SK-N-MC (cell line): ENCODE results near the gene SETD1B.

Experiments used
- DNase-seq: peaks from one replicate; pipeline ENCODE4 v3.0.0-alpha.2; 2011; ENCODE audit warnings: low read depth, low spot score
- H3K27ac ChIP-seq: fragments of 200-600 bp; sonication (generic); 2 replicates; pipeline ENCODE4 v1.5.1; 2016; ENCODE audit warnings: mixed run types
- H3K36me3 ChIP-seq: fragments of 200-600 bp; sonication (generic); 2 replicates; pipeline ENCODE4 v1.6.1; 2017; ENCODE audit warnings: antibody characterized with exemption, low read length, mixed read lengths; ENCODE audit not compliant: insufficient read depth
- H3K4me3 ChIP-seq: fragments of 200-600 bp; sonication (generic); 2 replicates; pipeline ENCODE4 v1.5.1; 2016
- H3K9ac ChIP-seq: fragments of 200-600 bp; sonication (generic); 2 replicates; pipeline ENCODE4 v1.8.0; 2017; ENCODE audit warnings: mixed run types, mixed read lengths; ENCODE audit not compliant: insufficient read length
- H3K9me3 ChIP-seq: fragments of 200-600 bp; sonication (generic); 2 replicates; pipeline ENCODE4 v1.6.1; 2017; ENCODE audit warnings: low read depth, mild to moderate bottlenecking, antibody characterized with exemption, low read length, moderate library complexity, mixed read lengths
- EZH2 ChIP-seq: fragments of 200-600 bp; sonication (generic); IDR thresholded peaks from one replicate; pipeline ENCODE4 v1.6.1; 2017; ENCODE audit warnings: antibody characterized with exemption
- FOXP2 ChIP-seq: optimal IDR thresholded peaks from 2 replicates; pipeline ENCODE3; 2011; ENCODE audit warnings: mild to moderate bottlenecking, moderate library complexity; ENCODE audit not compliant: insufficient read depth; ENCODE audit errors: extremely low read length, control extremely low read depth
- POLR2AphosphoS5 ChIP-seq: IDR thresholded peaks from 2 replicates; pipeline ENCODE4 v1.6.1; 2012; ENCODE audit warnings: mild to moderate bottlenecking, low read depth, low read length, borderline replicate concordance

The SETD1B gene

GRCh38 chr12:121776190-121777098 lies 27.4 kb upstream of the SETD1B start:
- H3K36me3 ChIP-seq, result no peaks in the 10 kb centered on the region
- DNase-seq, result no peak
- no peak overlapping the region for H3K4me3 ChIP-seq
- H3K9ac ChIP-seq, result no peak overlapping the region
- TF ChIP-seq FOXP2, result no peak
- 0 out of 2 replicates have a peak, but pooled peaks have one; percentile 18 for TF ChIP-seq POLR2AphosphoS5
- TF ChIP-seq EZH2, result no peak
- H3K9me3 ChIP-seq, result no peaks in the 10 kb centered on the region
- H3K27ac ChIP-seq, result no peak overlapping the region

DNA sequence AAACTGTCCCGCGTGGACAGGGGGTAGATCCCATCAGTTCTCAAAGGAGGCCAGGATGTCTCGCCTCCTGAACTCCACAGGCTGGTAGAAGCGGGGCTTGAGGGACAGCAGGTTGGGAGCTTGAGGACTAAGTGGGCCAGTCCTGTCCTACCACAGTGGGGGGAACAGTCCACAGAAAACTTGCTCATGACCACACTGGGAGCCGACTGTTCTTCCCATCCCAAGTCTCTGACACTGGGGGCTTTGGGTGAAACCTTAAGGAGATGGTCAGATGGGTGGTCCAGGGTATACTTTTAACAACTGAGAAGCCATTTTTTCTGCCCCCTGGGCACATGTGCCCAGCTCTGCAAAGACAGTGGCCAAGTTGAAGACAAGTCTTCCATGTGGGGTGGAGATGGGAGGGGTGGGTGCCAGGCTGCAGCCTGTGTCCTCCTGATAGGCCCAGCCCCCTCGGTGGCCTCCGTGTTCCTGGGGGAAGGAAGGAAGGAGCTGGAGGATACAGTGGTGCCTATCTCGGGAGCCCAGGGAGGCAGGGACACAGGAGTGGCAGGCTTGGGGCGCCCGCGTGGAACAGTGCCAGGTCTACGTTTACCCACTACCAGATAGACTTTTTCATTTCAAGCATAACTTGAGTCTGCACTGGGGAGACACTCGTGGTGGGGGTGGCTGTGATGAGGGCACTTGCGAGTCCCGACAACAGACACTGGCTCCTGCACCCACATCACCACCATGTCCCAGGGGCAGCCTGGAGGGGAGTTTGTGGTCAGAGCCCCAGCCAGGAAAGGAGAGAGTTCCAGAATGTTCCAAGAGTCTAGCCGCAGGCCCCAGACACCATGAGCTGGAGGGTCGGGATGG lies 25.0 kb upstream of the SETD1B start:
- no peak overlapping the region for H3K4me3 ChIP-seq
- H3K9me3 ChIP-seq, result no peaks in the 10 kb centered on the region
- H3K9ac ChIP-seq, result no peak overlapping the region
- DNase-seq, result no peak
- no peak overlapping the region for H3K27ac ChIP-seq
- TF ChIP-seq FOXP2, result no peak
- TF ChIP-seq EZH2, result no peak
- TF ChIP-seq POLR2AphosphoS5, result 0 out of 2 replicates have a peak, but pooled peaks have one; percentile 13
- H3K36me3 ChIP-seq, result no peaks in the 10 kb centered on the region

- no peaks in the 10 kb centered on the region for H3K9me3 ChIP-seq
- no peak for TF ChIP-seq EZH2
- TF ChIP-seq FOXP2, result no peak
- TF ChIP-seq POLR2AphosphoS5, result no peak
- no peaks in the 10 kb centered on the region for H3K36me3 ChIP-seq
- no peak for DNase-seq
- no peak overlapping the region for H3K4me3 ChIP-seq
- H3K27ac ChIP-seq, result no peak overlapping the region
- H3K9ac ChIP-seq, result no peak overlapping the region
Measured at GRCh38 chr12:121779422-121779895, 24.4 kb upstream of the SETD1B start.

GRCh38 chr12:121780429-121780828 lies 23.4 kb upstream of the SETD1B start:
- Histone ChIP-seq H3K9me3 (no peaks in the 10 kb centered on the region), H3K27ac (no peak overlapping the region), H3K9ac (no peak overlapping the region), H3K4me3 (no peak overlapping the region), H3K36me3 (no peaks in the 10 kb centered on the region)
- DNase-seq, result no peak
- TF ChIP-seq FOXP2 (no peak), POLR2AphosphoS5 (no peak), EZH2 (no peak)

- DNase-seq, result no peak
- Histone ChIP-seq H3K9me3 (no peaks in the 10 kb centered on the region), H3K4me3 (peak overlapping the region; percentile 67), H3K36me3 (no peaks in the 10 kb centered on the region), H3K9ac (peak overlapping the region; percentile 54), H3K27ac (peak overlapping the region; percentile 80)
- no peak for TF ChIP-seq POLR2AphosphoS5
- TF ChIP-seq FOXP2, result no peak
- no peak for TF ChIP-seq EZH2
Measured at GRCh38 chr12:121781484-121781997, 22.3 kb upstream of the SETD1B start.

DNA sequence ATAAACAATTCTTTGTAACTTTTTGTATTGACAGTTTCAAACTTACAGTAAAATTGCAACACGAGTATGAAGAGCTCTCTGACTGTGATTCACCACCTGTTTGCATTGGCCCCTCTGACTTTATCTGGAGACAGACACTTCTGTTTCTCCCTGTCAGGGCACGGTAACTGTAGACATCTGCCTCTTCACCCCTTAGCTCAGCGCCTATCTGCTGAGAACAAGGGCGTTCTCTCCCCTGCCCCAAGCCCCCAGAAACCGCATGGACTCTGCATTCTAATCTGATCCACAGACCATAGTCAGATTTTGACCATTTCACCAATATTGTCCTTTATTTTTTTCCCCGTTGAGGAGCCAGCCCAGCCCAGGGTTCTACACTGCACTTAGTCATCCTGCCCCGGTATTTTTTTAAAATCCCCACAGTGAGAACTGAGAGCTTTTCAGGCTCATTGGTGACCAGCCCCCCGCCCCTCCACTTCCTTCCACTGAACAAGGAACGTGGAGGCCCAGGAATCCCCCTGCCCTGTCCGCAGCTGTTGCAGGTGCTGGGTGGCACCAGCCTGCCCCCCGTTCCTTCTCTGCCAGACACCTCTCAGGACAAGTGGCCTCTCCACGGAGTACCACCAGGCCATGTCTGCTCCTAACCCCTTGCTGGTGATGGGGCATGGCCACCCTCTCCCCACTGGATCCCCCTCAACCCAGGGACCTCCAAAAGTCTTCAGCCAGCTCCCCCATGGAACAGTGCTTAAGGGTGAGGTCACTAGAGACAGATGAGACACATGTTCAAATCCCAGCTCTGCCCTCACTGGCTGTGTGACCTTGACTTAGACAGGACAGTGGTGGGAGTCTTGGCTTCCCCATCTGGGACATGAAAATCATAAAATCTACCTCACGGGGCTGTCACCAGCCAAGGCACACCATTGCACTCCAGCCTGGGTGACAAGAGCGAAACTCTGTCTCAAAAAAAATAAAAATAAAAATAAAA lies 21.5 kb upstream of the SETD1B start:
- no peak for DNase-seq
- Histone ChIP-seq H3K27ac (peak overlapping the region; percentile 80), H3K9ac (peak overlapping the region; percentile 54), H3K4me3 (peak overlapping the region; percentile 67), H3K36me3 (no peaks in the 10 kb centered on the region), H3K9me3 (no peaks in the 10 kb centered on the region)
- TF ChIP-seq POLR2AphosphoS5, result 0 out of 2 replicates have a peak, but pooled peaks have one; percentile 2
- no peak for TF ChIP-seq EZH2

GRCh38 chr12:121783766-121784165 lies 20.0 kb upstream of the SETD1B start:
- H3K4me3 ChIP-seq, result no peak overlapping the region

More at GRCh38 chr12:121783766-121784165, 20.0 kb upstream of the SETD1B start:
- Histone ChIP-seq H3K9me3 (no peaks in the 10 kb centered on the region), H3K27ac (no peak overlapping the region), H3K36me3 (no peaks in the 10 kb centered on the region), H3K9ac (no peak overlapping the region)
- TF ChIP-seq EZH2, result no peak
- no peak for TF ChIP-seq POLR2AphosphoS5
- TF ChIP-seq FOXP2, result no peak
- no peak for DNase-seq
